Ecto neural progenitor cell (in vitro differentiated cells): ENCODE results near the gene GP9.

ENCODE experiments used
- DNase-seq: peaks from one replicate; pipeline ENCODE4 v3.0.0-alpha.2; 2018; ENCODE audit warnings: low spot score

The GP9 gene

GRCh38 chr3:129060276-129061022 is at the start of gene GP9:
Gene GP9 (plus strand): TSS chr3:129060779. CDS start chr3:129061740, 961 bp downstream.
- DNase-seq, result no peak

- DNase-seq, result peak; percentile 39
Measured at GRCh38 chr3:129013491-129013891, 47.1 kb upstream of the GP9 start.

- DNase-seq, result peak; percentile 42
Measured at GRCh38 chr3:129014148-129014547, 46.4 kb upstream of the GP9 start.

- no peak for DNase-seq
Measured at GRCh38 chr3:129014793-129015345, 45.7 kb upstream of the GP9 start.

- DNase-seq, result no peak
Measured at GRCh38 chr3:129015388-129016105, 45.0 kb upstream of the GP9 start.

GRCh38 chr3:129016356-129016719 is 44.2 kb upstream of the GP9 start:
- DNase-seq, result no peak

GRCh38 chr3:129016720-129017483 is 43.7 kb upstream of the GP9 start:
- no peak for DNase-seq

GRCh38 chr3:129017484-129017899 is 43.1 kb upstream of the GP9 start:
- DNase-seq, result peak; percentile 53

GRCh38 chr3:129018271-129018670 is 42.3 kb upstream of the GP9 start:
- DNase-seq, result no peak

GRCh38 chr3:129018751-129019150 is 41.8 kb upstream of the GP9 start:
- peak; percentile 34 for DNase-seq

GRCh38 chr3:129019266-129019665 is 41.3 kb upstream of the GP9 start:
- DNase-seq, result no peak

GRCh38 chr3:129020691-129021090 is 39.9 kb upstream of the GP9 start:
- no peak for DNase-seq

- no peak for DNase-seq
Measured at GRCh38 chr3:129021140-129021551, 39.4 kb upstream of the GP9 start.

GRCh38 chr3:129022114-129023007 is 38.2 kb upstream of the GP9 start:
- DNase-seq, result peak; percentile 43

- DNase-seq, result no peak
Measured at GRCh38 chr3:129023008-129023358, 37.6 kb upstream of the GP9 start.

GRCh38 chr3:129023909-129024308 is 36.7 kb upstream of the GP9 start:
- no peak for DNase-seq

GRCh38 chr3:129025108-129025507 is 35.5 kb upstream of the GP9 start:
- no peak for DNase-seq

GRCh38 chr3:129025691-129026435 is 34.7 kb upstream of the GP9 start:
- DNase-seq, result no peak

- DNase-seq, result peak; percentile 91
Measured at GRCh38 chr3:129026728-129027543, 33.6 kb upstream of the GP9 start.

GRCh38 chr3:129027544-129027880 is 33.1 kb upstream of the GP9 start:
- DNase-seq, result no peak
